ENCODE results near the gene CNTROB. TPM values are rescaled to one million over a fixed set of nuclear protein-coding genes. Genes with fewer than 3 reads are reported as not detected.

CNTROB gene
- total RNA-seq, 6 experiments from 2014 or later, result 7.3 to 12.7 (median 9.4) TPM

DNA sequence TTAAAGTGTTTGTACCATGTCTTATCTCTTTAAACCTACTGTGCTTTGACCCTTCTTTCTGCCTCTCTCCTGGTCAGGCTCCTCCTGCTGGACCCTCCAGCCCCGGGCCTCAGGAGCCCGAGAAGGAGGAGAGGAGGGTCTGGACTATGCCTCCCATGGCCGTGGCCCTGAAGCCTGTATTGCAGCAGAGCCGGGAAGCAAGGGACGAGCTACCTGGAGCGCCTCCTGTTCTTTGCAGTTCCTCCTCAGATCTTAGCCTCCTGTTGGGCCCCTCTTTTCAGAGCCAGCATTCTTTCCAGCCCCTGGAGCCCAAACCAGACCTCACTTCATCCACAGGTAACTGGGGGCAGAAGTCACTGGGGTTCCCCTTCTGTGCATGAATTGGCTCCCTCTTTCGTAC is 13.6 kb downstream of the CNTROB start:
- intact Hi-C loops (cut with DNase I), result no loop called here
- whole genome bisulfite sequencing (ENCODE audit: insufficient coverage, low coverage, low lambda C conversion rate, missing lambda C conversion rate), result 96% methylated on average over 4 of the region's 7 CpGs
- ATAC-seq, result no peak
- H3K27me3 ChIP-seq, result no peaks in the 10 kb centered on the region
- TF ChIP-seq POLR2A (IDR thresholded peaks at IDR 0.05) (no peak), CTCF (IDR thresholded peaks at IDR 0.05) (no peak)
- no peak overlapping the region for H3K4me3 ChIP-seq
- no peak overlapping the region for H3K27ac ChIP-seq
- H3K4me1 ChIP-seq, result no peaks in the 10 kb centered on the region
- no peak for DNase-seq
- H3K36me3 ChIP-seq, result peaks cover 0 to 60% (median 21%) of the 10 kb centered on the region in 4 donors
- no peaks in the 10 kb centered on the region for H3K9me3 ChIP-seq

GRCh38 chr17:7946441-7946840 is 14.4 kb downstream of the CNTROB start:
- ATAC-seq, result no peak
- H3K27me3 ChIP-seq, result no peaks in the 10 kb centered on the region
- intact Hi-C loops (cut with DNase I), result no loop called here
- H3K9me3 ChIP-seq, result no peaks in the 10 kb centered on the region
- H3K4me1 ChIP-seq, result no peaks in the 10 kb centered on the region
- 76% methylated on average over 5 of the region's 5 CpGs for WGBS (ENCODE audit: insufficient coverage, low coverage, low lambda C conversion rate, missing lambda C conversion rate)
- no peak overlapping the region for H3K4me3 ChIP-seq
- TF ChIP-seq POLR2A (IDR thresholded peaks at IDR 0.05) (no peak), CTCF (IDR thresholded peaks at IDR 0.05) (no peak)
- H3K27ac ChIP-seq, result no peak overlapping the region
- peaks cover 0 to 54% (median 18%) of the 10 kb centered on the region in 4 donors for H3K36me3 ChIP-seq
- DNase-seq, result no peak

GRCh38 chr17:7947651-7948050 is 15.6 kb downstream of the CNTROB start:
- peaks cover 0 to 54% (median 18%) of the 10 kb centered on the region in 4 donors for H3K36me3 ChIP-seq
- DNase-seq (no peak), ATAC-seq (no peak)
- intact Hi-C loops (cut with DNase I), result no loop called here
- TF ChIP-seq CTCF (IDR thresholded peaks at IDR 0.05), result no peak
- TF ChIP-seq POLR2A (IDR thresholded peaks at IDR 0.05), result no peak
- H3K9me3 ChIP-seq, result no peaks in the 10 kb centered on the region
- no peak overlapping the region for H3K27ac ChIP-seq
- no peaks in the 10 kb centered on the region for H3K27me3 ChIP-seq
- no peaks in the 10 kb centered on the region for H3K4me1 ChIP-seq
- no peak overlapping the region for H3K4me3 ChIP-seq
- 93% methylated on average over 5 of the region's 5 CpGs for WGBS (ENCODE audit: insufficient coverage, low coverage, low lambda C conversion rate, missing lambda C conversion rate)

GRCh38 chr17:7950578-7950977 is 18.6 kb downstream of the CNTROB start:
- intact Hi-C loops (cut with DNase I), result no loop called here
- ATAC-seq, result no peak
- Histone ChIP-seq H3K4me1 (no peaks in the 10 kb centered on the region), H3K4me3 (no peak overlapping the region), H3K27ac (no peak overlapping the region), H3K9me3 (no peaks in the 10 kb centered on the region), H3K36me3 (peaks cover 0 to 29% (median 5%) of the 10 kb centered on the region in 4 donors), H3K27me3 (no peaks in the 10 kb centered on the region)
- DNase-seq, result no peak
- WGBS (ENCODE audit: insufficient coverage, low coverage, low lambda C conversion rate, missing lambda C conversion rate), result 81% methylated on average over 3 of the region's 3 CpGs
- no peak for TF ChIP-seq POLR2A (IDR thresholded peaks at IDR 0.05)
- no peak for TF ChIP-seq CTCF (IDR thresholded peaks at IDR 0.05)
